ENCODE measurements around the gene QSOX1.

DNA sequence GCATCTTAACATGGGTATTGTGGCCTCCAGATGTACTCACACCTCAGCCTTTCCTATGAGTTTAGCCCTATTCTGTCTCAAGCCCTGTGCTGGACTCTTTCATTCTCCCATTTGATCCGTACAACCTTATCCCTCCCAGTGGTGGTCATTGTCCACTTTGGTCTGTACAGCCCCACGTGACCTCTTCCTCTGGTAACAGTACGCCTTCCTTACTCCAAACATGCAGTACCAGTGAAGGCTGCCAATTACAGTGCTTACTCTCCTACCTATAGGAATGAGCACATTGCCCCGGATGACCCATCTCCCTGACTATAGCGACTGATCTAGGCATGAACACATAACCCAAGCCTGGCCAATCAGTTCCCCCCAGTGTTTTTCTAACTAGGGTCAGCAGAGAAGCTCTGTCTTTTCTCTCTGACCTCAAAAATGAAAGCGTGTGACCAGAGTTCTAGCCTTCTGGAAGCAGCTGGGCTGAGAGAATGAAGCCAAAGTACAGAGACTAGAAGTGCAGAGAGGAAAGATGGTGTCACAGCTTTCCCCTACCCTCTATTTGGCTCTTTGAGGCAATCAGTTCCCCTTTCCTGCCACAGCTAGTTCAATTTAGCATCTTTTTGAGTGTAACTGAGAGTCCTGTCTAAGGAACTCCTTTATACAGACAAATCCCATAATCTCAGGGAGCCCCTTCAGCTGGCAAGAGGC is 9.9 kb upstream of the QSOX1 start:
- TF ChIP-seq, protein P1, sequence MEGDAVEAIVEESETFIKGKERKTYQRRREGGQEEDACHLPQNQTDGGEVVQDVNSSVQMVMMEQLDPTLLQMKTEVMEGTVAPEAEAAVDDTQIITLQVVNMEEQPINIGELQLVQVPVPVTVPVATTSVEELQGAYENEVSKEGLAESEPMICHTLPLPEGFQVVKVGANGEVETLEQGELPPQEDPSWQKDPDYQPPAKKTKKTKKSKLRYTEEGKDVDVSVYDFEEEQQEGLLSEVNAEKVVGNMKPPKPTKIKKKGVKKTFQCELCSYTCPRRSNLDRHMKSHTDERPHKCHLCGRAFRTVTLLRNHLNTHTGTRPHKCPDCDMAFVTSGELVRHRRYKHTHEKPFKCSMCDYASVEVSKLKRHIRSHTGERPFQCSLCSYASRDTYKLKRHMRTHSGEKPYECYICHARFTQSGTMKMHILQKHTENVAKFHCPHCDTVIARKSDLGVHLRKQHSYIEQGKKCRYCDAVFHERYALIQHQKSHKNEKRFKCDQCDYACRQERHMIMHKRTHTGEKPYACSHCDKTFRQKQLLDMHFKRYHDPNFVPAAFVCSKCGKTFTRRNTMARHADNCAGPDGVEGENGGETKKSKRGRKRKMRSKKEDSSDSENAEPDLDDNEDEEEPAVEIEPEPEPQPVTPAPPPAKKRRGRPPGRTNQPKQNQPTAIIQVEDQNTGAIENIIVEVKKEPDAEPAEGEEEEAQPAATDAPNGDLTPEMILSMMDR (IDR thresholded peaks at IDR 0.05; ENCODE audit: low read depth, low read length, poor library complexity, severe bottlenecking): no peak
- no peak for TF ChIP-seq EZH2phosphoT487 (IDR thresholded peaks at IDR 0.05; ENCODE audit: borderline replicate concordance, low read length)
